Colonic mucosa (tissue), 4 donors: ENCODE measurements around the gene AGBL1. TPM values are rescaled to one million over a fixed set of nuclear protein-coding genes. Genes with fewer than 3 reads are reported as not detected.

ENCODE experiments used
- DNase-seq: peaks from one replicate; pipeline ENCODE4 v3.0.0-alpha.2; 2020
- H3K27ac ChIP-seq: fragments of 200-600 bp; one replicate; pipeline ENCODE4 v1.8.0; 2021
- H3K27me3 ChIP-seq: fragments of 200-600 bp; one replicate; pipeline ENCODE4 v1.8.0; 2021
- H3K36me3 ChIP-seq: fragments of 200-600 bp; one replicate; pipeline ENCODE4 v1.8.0; 2021
- H3K4me1 ChIP-seq: fragments of 200-600 bp; one replicate; pipeline ENCODE4 v1.8.0; 2021; ENCODE audit warnings: mild to moderate bottlenecking
- H3K4me3 ChIP-seq: fragments of 200-600 bp; one replicate; pipeline ENCODE4 v1.8.0; 2021
- H3K9ac ChIP-seq, 2 donors: one replicate each; pipeline ENCODE4 v1.7.0; 2013; ENCODE audit warnings: control low read depth in 2 of 2, low read depth in 2 of 2, low read length in 2 of 2
- H3K9me3 ChIP-seq: fragments of 200-600 bp; one replicate; pipeline ENCODE4 v1.8.0; 2021
- intact Hi-C: fragments of 100-400 bp; cut with DNase I; formaldehyde crosslinking; loops from one replicate; pipeline ENCODE4 v1.14.1; 2022
- total RNA-seq, 2 donors: library from RNA; stranded (reverse); fragmentation: NEBNext Ultra II Directional in 1 of 2; extraction: Animal tissue kit (Norgen Biotek cat#: 25700) in 1 of 2; gene quantifications; one replicate each; pipeline ENCODE4 v1.2.1, GENCODE V29; 2021
- TF ChIP-seq, protein P1 (sequence below): fragments of 200-600 bp; IDR thresholded peaks from one replicate; pipeline ENCODE4 v1.8.0; 2022; ENCODE audit warnings: antibody characterized with exemption, mild to moderate bottlenecking
- donor health status: healthy.
- donor health status: DM: no; HTN: no; CAD: no.
- donor health status: DM: no; HTN: no; CAD: no.

Gene AGBL1
- total RNA-seq, 2 donors from 2014 or later, result 0.10 to 0.24 TPM

DNA sequence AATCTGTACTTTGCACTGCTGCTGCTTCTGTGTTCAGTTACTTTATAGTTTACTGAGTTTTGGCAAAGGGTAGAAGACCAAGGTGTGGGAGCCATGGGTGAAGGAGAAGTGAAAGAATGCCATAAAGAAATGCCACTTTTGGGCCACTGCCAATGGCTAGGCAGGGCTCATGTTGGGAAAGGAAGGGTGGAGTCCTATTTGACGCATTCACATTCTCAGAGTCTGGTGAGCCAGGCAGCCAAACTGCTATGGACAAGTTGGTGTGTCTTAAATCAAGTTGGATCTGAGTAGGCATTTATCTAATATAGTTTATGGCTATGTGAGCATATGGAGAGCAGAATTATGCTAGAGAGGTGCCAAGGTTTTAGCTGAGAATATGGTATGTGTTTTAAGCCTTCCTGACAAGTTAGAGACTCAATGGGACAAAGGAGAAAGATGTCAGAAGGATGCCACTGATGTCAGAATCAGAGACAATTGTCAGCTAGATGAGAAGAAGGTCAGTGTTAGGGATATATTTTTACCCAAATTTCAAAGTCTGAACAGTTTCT lies 296.1 kb downstream of the AGBL1 start:
- Histone ChIP-seq H3K36me3 (no peaks in the 10 kb centered on the region), H3K27me3 (no peaks in the 10 kb centered on the region), H3K27ac (no peak overlapping the region), H3K4me1 (no peaks in the 10 kb centered on the region), H3K9ac (no peak overlapping the region), H3K4me3 (no peak overlapping the region), H3K9me3 (no peaks in the 10 kb centered on the region)
- no peak for DNase-seq
- intact Hi-C loops, result no loop called here
- TF ChIP-seq, protein P1, sequence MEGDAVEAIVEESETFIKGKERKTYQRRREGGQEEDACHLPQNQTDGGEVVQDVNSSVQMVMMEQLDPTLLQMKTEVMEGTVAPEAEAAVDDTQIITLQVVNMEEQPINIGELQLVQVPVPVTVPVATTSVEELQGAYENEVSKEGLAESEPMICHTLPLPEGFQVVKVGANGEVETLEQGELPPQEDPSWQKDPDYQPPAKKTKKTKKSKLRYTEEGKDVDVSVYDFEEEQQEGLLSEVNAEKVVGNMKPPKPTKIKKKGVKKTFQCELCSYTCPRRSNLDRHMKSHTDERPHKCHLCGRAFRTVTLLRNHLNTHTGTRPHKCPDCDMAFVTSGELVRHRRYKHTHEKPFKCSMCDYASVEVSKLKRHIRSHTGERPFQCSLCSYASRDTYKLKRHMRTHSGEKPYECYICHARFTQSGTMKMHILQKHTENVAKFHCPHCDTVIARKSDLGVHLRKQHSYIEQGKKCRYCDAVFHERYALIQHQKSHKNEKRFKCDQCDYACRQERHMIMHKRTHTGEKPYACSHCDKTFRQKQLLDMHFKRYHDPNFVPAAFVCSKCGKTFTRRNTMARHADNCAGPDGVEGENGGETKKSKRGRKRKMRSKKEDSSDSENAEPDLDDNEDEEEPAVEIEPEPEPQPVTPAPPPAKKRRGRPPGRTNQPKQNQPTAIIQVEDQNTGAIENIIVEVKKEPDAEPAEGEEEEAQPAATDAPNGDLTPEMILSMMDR, result no peak

DNA sequence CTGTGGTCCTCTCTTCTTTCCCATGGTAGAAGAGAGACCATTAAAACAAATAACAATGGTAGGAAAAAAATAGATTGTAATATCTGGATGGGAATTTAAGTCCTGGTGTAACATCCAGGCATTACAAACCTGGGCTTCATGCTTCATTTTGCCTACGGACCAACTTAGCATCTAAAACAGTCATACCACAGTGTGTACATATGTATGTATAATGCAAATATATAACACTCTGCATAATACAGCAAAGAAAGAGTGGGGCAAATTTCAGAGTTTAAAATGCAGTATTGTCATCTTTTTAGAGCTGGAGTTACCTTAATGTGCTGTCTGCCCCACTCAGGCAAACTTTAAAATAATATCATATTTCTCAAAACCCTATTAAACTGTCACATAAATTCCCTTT lies 298.2 kb downstream of the AGBL1 start:
- TF ChIP-seq, protein P1, result no peak
- no peaks in the 10 kb centered on the region for H3K27me3 ChIP-seq
- intact Hi-C loops, result no loop called here
- H3K4me3 ChIP-seq, result no peak overlapping the region
- no peak overlapping the region for H3K27ac ChIP-seq
- DNase-seq, result no peak
- H3K9ac ChIP-seq, result no peak overlapping the region
- H3K4me1 ChIP-seq, result no peaks in the 10 kb centered on the region
- H3K9me3 ChIP-seq, result no peaks in the 10 kb centered on the region
- no peaks in the 10 kb centered on the region for H3K36me3 ChIP-seq

DNA sequence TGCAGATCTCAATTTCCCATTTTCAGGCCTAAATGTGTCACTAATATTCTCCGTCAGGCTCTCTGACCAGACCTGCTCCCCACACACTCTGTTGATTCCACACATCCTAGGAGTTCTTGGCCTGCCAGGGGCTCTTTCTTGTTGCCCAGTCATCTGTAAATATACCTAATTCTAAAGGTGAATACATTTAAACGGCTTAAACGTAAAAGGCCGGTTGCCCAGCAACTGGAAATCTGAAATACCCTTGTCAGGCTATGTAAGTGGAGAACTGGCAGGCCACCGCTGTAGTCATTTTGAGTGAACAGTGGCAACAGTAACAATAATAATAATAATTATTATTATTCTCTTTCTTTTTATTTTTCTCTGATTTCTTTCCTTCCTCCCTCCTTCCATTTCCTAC lies 302.7 kb downstream of the AGBL1 start:
- intact Hi-C loops, result no loop called here
- Histone ChIP-seq H3K27me3 (no peaks in the 10 kb centered on the region), H3K9ac (no peak overlapping the region), H3K9me3 (no peaks in the 10 kb centered on the region), H3K4me1 (no peaks in the 10 kb centered on the region), H3K27ac (no peak overlapping the region), H3K36me3 (no peaks in the 10 kb centered on the region), H3K4me3 (no peak overlapping the region)
- TF ChIP-seq, protein P1, result no peak
- DNase-seq, result no peak

DNA sequence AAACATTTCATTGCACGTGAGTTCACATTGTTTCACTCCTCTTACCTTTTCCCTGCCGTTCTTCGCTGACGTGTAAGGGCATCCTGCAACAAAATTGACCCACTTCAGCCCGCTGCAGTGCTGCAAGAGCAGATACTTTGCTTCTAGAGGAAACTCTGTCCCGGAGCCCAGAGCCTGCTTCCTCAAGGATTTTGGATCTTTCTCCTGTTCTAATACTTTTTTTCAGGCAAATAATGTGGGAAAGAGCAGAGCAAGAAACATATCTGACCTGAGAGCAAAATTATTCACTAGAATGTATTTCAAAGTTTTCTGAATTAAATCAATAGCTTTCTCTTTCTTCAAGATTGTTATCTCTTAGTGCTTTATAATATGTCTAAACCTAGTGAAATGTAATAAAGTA lies 303.9 kb downstream of the AGBL1 start:
- TF ChIP-seq, protein P1, result no peak
- Histone ChIP-seq H3K27me3 (no peaks in the 10 kb centered on the region), H3K36me3 (no peaks in the 10 kb centered on the region), H3K9ac (no peak overlapping the region), H3K4me3 (no peak overlapping the region), H3K4me1 (no peaks in the 10 kb centered on the region), H3K9me3 (no peaks in the 10 kb centered on the region), H3K27ac (no peak overlapping the region)
- no peak for DNase-seq
- intact Hi-C loops, result no loop called here

DNA sequence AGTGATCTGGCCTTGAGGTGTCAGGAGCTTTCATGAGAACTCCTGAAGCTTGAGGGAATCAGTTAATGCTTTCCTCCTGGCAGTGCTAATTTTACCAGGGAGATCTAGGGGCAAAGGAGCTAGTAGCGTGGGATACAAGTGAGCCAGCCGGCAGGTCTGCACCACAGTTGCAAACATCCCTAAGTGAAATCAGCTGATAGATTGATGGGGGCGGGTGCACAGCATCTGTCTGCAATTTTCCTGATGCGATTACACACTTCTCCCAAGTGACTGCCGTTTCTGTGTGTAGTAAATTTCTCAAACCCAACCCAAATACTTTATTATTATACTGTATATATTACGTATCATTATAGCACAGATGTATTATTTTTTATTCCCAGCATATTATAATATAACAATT lies 304.5 kb downstream of the AGBL1 start:
- no peak for DNase-seq
- intact Hi-C loops, result no loop called here
- TF ChIP-seq, protein P1, result no peak
- Histone ChIP-seq H3K4me3 (no peak overlapping the region), H3K27ac (no peak overlapping the region), H3K9me3 (no peaks in the 10 kb centered on the region), H3K4me1 (no peaks in the 10 kb centered on the region), H3K9ac (no peak overlapping the region), H3K27me3 (no peaks in the 10 kb centered on the region), H3K36me3 (no peaks in the 10 kb centered on the region)

DNA sequence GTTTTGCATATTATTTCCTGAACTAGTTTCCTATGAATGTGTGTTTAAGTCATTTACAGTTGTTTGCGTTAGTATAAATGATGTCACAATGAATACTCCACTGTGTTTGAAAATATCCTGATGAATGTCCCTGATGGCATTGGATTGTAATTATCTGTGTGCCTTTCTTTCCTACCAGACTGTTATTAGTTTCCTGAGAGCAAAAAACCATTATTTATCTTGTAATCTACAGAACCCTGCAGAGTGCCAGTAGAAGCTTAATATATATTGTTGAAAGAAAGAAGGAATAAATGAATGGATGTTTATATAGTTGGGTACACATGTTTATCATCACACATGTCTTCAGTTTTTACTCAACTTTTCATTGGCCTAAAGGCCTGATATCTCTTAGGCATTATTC lies 312.6 kb downstream of the AGBL1 start:
- H3K4me3 ChIP-seq, result no peak overlapping the region
- DNase-seq, result no peak
- intact Hi-C loops, result no loop called here
- no peaks in the 10 kb centered on the region for H3K27me3 ChIP-seq
- no peaks in the 10 kb centered on the region for H3K36me3 ChIP-seq
- H3K4me1 ChIP-seq, result no peaks in the 10 kb centered on the region
- no peak overlapping the region for H3K9ac ChIP-seq
- no peaks in the 10 kb centered on the region for H3K9me3 ChIP-seq
- TF ChIP-seq, protein P1, result no peak
- no peak overlapping the region for H3K27ac ChIP-seq
